PC-9 (cell line): ENCODE data around the gene LRP2.

Source experiments
- CTCF ChIP-seq: fragments of 200-600 bp; sonication (generic); conservative IDR thresholded peaks from 2 replicates; pipeline ENCODE4 v1.6.1; 2017; ENCODE audit warnings: mixed run types, antibody characterized with exemption, mild to moderate bottlenecking, moderate library complexity
- EZH2 ChIP-seq: fragments of 200-600 bp; sonication (generic); IDR thresholded peaks from 2 replicates; pipeline ENCODE4 v1.8.0; 2017; ENCODE audit warnings: antibody characterized with exemption, low read depth

- TF ChIP-seq CTCF (no peak), EZH2 (no peak)
Measured at GRCh38 chr2:169298007-169298406, 64.3 kb downstream of the LRP2 start.
